GM19467 (cell line): ENCODE results near the gene MBNL2.
"Not testable (repeated sequence)": the region's sequence is repeated elsewhere in the genome, so short reads cannot be mapped to it uniquely, and the experiment has no call there.

Source experiments
- ATAC-seq: cut with Tn5 transposase; IDR thresholded peaks from one replicate; pipeline ENCODE4 v1.9.1; 2021; ENCODE audit warnings: mild to moderate bottlenecking, moderate library complexity; ENCODE audit not compliant: unreplicated experiment

MBNL2 gene

DNA sequence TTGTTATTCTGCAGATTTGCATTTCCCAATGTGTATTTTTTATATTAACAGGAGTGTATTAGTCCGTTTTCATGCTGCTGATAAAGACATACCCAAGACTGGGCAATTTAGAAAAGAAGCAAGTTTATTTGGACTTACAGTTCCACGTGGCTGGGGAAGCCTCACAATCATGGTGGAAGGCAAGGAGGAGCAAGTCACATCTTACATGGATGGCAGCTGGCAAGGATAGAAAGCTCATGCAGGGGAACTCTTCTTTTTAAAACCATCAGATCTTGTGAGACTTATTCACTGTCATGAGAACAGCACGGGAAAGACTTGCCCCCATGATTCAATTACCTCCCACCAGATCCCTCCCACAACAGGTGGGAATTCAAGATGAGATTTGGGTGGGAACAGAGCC is 14.9 kb upstream of the MBNL2 start:
- not testable (repeated sequence) for ATAC-seq

GRCh38 chr13:97211300-97211699 is 10.8 kb upstream of the MBNL2 start:
- ATAC-seq: no peak

- ATAC-seq: no peak
Measured at GRCh38 chr13:97212004-97212403, 10.1 kb upstream of the MBNL2 start.

- ATAC-seq: no peak
Measured at GRCh38 chr13:97212601-97213040, 9.5 kb upstream of the MBNL2 start.

GRCh38 chr13:97214921-97215320 is 7.2 kb upstream of the MBNL2 start:
- ATAC-seq: no peak

DNA sequence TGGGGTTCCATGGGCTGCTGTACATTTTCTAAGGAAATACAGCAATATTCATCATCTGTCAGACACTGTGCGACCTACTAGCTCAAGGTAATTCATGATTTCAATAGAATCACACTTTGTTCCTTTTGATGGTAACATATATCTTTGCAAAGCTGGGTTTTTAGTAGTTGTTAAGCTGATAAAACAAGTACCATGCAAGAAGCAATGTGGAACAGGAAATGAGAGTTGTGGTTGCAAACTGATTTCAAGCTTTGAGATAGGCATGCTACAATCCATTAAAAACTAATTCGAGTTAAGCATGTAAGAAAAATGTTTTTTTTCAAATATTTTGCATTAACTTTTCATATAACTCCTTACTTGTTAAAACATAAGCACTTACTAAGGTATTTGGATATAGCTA is 6.8 kb upstream of the MBNL2 start:
- no peak for ATAC-seq

GRCh38 chr13:97219226-97219625 is 2.9 kb upstream of the MBNL2 start:
- no peak for ATAC-seq

- ATAC-seq: no peak
Measured at GRCh38 chr13:97220151-97220900, 1.8 kb upstream of the MBNL2 start.

DNA sequence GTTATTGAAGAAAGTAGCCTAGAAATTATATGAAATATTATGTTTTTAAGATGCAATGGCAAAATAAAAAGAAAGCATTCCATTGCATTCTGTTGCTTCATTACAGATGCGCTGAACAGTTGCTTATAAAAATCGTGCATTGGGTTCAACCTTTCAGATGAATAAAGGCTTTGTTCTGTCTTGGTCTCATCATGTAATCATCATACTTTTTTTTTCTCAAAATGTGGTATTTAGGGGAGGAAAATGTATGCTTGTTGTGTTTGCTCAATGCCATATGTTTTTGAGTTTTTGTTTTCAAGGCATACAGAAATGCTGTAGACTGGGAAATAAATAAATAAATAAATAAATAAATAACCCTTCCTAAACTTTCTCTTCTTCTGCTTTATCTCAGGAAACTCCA is 1.1 kb upstream of the MBNL2 start:
- ATAC-seq: no peak

DNA sequence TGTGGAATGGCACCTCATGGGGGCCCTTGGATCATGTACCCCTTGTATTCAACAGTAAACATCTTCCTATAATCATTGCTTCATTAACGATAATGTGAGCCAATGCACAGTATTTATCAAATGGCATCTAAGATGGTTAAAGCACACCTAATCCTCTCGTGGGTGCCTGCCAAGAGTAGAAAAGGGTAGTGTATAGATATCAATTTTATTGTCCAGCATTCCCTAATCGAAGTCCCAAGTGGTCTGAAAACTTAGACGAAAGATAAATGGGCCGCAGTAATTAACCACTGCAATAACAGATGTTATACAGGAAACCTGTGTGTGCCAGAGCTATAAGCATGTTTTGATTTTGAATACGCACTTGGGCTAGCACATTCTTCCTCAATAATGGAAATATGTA is 667 bp upstream of the MBNL2 start:
- no peak for ATAC-seq

- ATAC-seq: no peak
Measured at GRCh38 chr13:97223037-97223710, 1.0 kb downstream of the MBNL2 start.

- ATAC-seq: no peak
Measured at GRCh38 chr13:97223711-97224541, 1.8 kb downstream of the MBNL2 start.

- ATAC-seq: no peak
Measured at GRCh38 chr13:97224544-97225300, 2.6 kb downstream of the MBNL2 start.

DNA sequence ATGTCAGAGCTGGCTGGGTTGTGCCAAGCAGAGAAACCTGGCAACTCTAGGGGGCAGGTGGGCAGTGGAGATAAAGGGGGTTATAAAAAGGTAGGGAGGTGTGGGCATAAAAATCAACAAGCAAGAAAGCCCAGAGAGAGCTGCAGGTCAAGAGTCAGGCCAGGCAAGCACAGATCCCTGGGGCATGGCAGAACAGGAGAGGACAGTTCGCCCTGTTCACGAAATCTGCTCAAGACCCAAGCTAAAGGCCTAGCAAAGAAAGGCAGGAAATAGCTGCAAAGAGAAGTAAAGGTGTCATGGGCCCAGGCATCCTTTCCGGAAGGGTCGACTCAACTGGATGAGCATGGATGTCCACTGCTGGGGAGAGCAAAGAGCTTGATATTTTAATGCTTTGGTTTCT is 3.4 kb downstream of the MBNL2 start:
- no peak for ATAC-seq

DNA sequence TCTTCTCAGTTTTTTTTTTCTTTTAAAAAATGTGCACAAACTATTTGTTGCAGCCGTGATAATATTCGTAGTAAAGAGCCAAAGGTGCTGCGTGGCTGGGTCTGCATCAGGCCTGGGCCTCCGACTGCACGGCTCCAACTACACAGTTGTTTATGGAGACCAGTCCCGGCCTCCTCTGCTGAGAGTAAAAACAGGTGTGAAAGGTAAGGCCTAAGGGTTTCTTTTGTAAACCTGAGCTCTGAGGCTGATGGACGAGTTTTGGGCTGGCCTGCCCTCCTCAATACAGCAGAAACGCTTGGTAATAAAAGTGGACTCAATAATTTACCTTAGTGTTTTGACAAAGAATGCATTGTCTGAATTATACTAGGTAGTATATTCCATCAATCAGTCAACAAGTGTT is 3.9 kb downstream of the MBNL2 start:
- ATAC-seq: no peak

- ATAC-seq: peak; percentile 35
Measured at GRCh38 chr13:97226788-97227627, 4.9 kb downstream of the MBNL2 start.

- no peak for ATAC-seq
Measured at GRCh38 chr13:97228850-97229521, 6.9 kb downstream of the MBNL2 start.

DNA sequence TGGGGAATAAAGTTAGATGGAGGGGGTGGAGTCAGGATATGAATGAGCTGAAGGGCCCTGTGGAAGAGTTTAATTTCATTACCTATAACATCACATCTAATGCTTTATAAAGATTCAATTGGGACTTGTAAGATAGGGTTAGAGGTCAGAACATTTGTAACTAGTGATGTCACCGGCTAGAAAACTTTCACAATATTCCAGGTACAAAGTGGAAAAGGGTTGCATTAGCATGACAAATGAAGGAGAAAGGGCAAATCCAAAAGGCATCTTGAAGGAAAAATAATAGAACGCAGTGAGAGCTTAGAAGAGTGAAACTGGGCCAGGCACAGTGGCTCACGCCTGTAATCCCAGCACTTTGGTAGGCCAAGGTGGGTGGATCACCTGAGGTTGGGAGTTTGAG is 7.6 kb downstream of the MBNL2 start:
- no peak for ATAC-seq

DNA sequence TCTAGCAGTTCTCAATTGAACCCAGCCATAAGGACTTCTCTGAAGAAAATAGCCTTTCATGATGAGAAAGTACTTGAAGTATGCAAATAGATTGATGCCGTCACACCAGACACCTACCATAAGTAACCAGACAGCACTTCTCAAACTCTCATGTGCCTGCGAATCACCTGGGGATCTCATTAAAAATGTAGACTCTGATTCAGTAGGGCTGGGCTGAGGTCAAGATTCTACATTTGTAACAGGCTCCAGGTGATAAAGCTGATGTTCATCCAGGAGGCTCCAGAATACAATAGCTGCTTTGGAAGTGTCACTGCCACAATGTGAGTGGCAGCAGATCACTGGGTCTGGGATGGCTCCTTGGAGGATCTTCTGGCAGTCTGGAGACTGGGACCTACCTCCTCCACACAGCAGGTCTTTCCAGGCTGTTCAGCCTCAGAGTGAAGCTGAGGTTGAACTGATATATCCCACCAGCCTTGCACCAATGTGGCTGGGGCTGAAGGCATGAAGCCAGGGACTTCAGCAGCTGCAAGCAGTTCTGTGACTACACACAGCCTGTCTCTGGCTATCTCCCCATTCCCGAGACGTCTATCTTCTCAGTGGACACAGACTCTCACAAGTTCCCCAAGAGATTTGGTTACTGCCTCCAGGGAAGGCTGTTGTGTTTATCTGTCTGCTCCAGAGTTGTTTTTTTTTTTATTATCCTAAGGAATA is 9.1 kb downstream of the MBNL2 start:
- ATAC-seq: no peak
